CD4-positive, CD25-positive, alpha-beta regulatory T cell (primary cell): ENCODE data around the gene KCNMB1. TPM values are rescaled to one million over a fixed set of nuclear protein-coding genes. Genes with fewer than 3 reads are reported as not detected.

Experiments used
- ATAC-seq, 2 donors: fragments of 150-1000 bp; cut with Tn5 transposase; one replicate each; pipeline ENCODE4 v1.10.0; 2021; ENCODE audit warnings: low read depth in 2 of 2, moderate number of reproducible peaks in 2 of 2, moderate library complexity in 1 of 2
- DNase-seq, 3 donors: peaks; one replicate each; pipeline versions ENCODE4 v3.0.0 to v3.0.0-alpha.2; 2012 to 2022; ENCODE audit warnings: mixed read lengths in 1 of 3
- H3K27ac ChIP-seq: one replicate; pipeline ENCODE4 v1.7.0; 2013; ENCODE audit warnings: mild to moderate bottlenecking, low read length; ENCODE audit not compliant: insufficient read depth, poor library complexity, severe bottlenecking
- H3K27me3 ChIP-seq: one replicate; pipeline ENCODE4 v1.7.0; 2013; ENCODE audit warnings: low read length; ENCODE audit not compliant: control insufficient read depth, insufficient read depth
- H3K36me3 ChIP-seq: one replicate; pipeline ENCODE4 v1.7.0; 2013; ENCODE audit warnings: mild to moderate bottlenecking, low read length, moderate library complexity; ENCODE audit not compliant: control insufficient read depth, insufficient read depth
- H3K4me1 ChIP-seq: 2 replicates; pipeline ENCODE4 v1.7.0; 2013; ENCODE audit warnings: mild to moderate bottlenecking, low read length; ENCODE audit not compliant: insufficient read depth, control insufficient read depth, poor library complexity, severe bottlenecking
- H3K4me3 ChIP-seq: one replicate; pipeline ENCODE4 v1.7.0; 2013; ENCODE audit warnings: low read depth, mild to moderate bottlenecking, low read length, moderate library complexity
- H3K9me3 ChIP-seq, 2 experiments: 1 replicate in 1 of 2; 2 replicates in 1 of 2; pipeline ENCODE4 v1.7.0; 2013; ENCODE audit warnings: low read length in 2 of 2, mild to moderate bottlenecking in 1 of 2, moderate library complexity in 1 of 2; ENCODE audit not compliant: control insufficient read depth in 2 of 2
- H3K27ac Mint-ChIP-seq, 3 donors: one replicate each; pipeline ENCODE4 v1.8.0; 2020 to 2022; ENCODE audit warnings: mild to moderate bottlenecking in 3 of 3, mixed read lengths in 3 of 3, moderate library complexity in 2 of 3
- H3K27me3 Mint-ChIP-seq: one replicate; pipeline ENCODE4 v1.8.0; 2022; ENCODE audit warnings: mild to moderate bottlenecking, mixed read lengths
- H3K36me3 Mint-ChIP-seq: one replicate; pipeline ENCODE4 v1.8.0; 2020; ENCODE audit warnings: mixed read lengths
- H3K4me1 Mint-ChIP-seq, 4 donors: one replicate each; pipeline ENCODE4 v1.8.0; 2020 to 2022; ENCODE audit warnings: mixed read lengths in 4 of 4, mild to moderate bottlenecking in 1 of 4
- H3K4me3 Mint-ChIP-seq, 4 donors: one replicate each; pipeline ENCODE4 v1.8.0; 2020 to 2022; ENCODE audit warnings: mild to moderate bottlenecking in 4 of 4, mixed read lengths in 4 of 4, moderate library complexity in 3 of 4
- H3K9me3 Mint-ChIP-seq, 7 donors: one replicate each; pipeline ENCODE4 v1.8.0; 2020 to 2022; ENCODE audit warnings: mixed read lengths in 7 of 7, mild to moderate bottlenecking in 3 of 7, moderate library complexity in 2 of 7
- polyA plus RNA-seq, 4 donors: library from polyadenylated mRNA; unstranded; fragments of 300-500 nt; fragmentation: Illumina TruSeq; gene quantifications; one replicate each; pipeline ENCODE4 v1.2.3, GENCODE V29; 2021
- total RNA-seq: library from RNA; stranded (reverse); gene quantifications from one replicate; pipeline ENCODE4 v1.2.3, GENCODE V29; 2022

Gene KCNMB1
- total and polyA plus RNA-seq, 5 donors from 2014 or later: 0.03 to 0.25 TPM; not detected in 3

DNA sequence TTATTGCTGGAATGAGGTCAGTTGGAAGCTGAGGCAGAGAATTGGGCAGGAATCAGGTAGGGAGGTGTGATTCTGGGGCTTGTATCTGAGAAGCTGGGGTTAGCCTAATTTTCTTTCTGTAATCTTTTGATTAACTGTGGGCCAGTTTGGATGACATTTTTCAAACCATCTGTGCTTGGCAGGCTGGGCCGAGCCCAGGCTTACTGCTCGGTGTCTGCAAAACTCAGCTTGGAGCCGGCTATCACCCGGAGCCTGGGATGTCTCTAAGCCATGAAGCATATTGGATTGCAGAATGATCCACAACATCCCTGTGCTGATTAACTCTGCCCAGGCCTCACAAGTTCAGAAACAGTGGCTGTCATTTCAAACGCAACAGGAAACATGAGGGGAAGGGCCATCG is 26.5 kb downstream of the KCNMB1 start:
- Mint-ChIP-seq H3K4me3 (no peak overlapping the region), H3K36me3 (no peaks in the 10 kb centered on the region), H3K9me3 (peaks cover 0 to 1% (median 0%) of the 10 kb centered on the region in 7 donors), H3K27ac (peak overlapping the region; percentile 19 to 51 (median 38)), H3K4me1 (peaks cover 0 to 14% (median 4%) of the 10 kb centered on the region in 4 donors), H3K27me3 (peaks cover 5% of the 10 kb centered on the region)
- no peak for DNase-seq
- no peaks in the 10 kb centered on the region for H3K4me1 ChIP-seq
- no peak overlapping the region for H3K4me3 ChIP-seq
- ATAC-seq: no peak
- no peaks in the 10 kb centered on the region for H3K9me3 ChIP-seq
- H3K36me3 ChIP-seq: no peaks in the 10 kb centered on the region
- H3K27me3 ChIP-seq: no peaks in the 10 kb centered on the region
- H3K27ac ChIP-seq: no peak overlapping the region

DNA sequence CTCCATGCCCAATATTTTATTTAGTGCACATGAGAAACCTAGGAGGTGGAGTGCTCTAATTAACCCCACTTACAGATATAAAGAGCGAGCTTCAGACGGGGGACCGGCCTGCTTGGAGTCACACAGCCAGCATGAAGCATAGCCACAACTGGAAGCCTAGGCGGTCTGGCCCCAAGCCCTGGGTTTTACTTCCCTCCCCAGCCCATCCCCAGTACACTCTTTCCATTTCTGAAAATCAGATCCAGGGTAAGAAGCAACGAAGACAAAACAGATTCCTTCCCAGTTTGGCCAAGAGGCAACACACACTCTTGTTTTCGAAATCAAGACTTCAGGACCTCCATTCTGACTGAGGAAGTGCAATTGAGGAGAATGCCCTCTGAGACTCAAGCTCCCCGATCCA is 27.1 kb downstream of the KCNMB1 start:
- H3K4me3 ChIP-seq: no peak overlapping the region
- no peaks in the 10 kb centered on the region for H3K27me3 ChIP-seq
- Mint-ChIP-seq H3K27me3 (peaks cover 4% of the 10 kb centered on the region), H3K9me3 (peaks cover 0 to 1% (median 0%) of the 10 kb centered on the region in 7 donors), H3K27ac (peak overlapping the region in 2 of 3 donors; percentile 6 to 19), H3K4me1 (peaks cover 0 to 14% (median 4%) of the 10 kb centered on the region in 4 donors), H3K4me3 (no peak overlapping the region), H3K36me3 (no peaks in the 10 kb centered on the region)
- no peak overlapping the region for H3K27ac ChIP-seq
- no peak for DNase-seq
- H3K36me3 ChIP-seq: no peaks in the 10 kb centered on the region
- H3K4me1 ChIP-seq: no peaks in the 10 kb centered on the region
- ATAC-seq: no peak
- H3K9me3 ChIP-seq: no peaks in the 10 kb centered on the region

- Mint-ChIP-seq H3K4me3 (no peak overlapping the region), H3K9me3 (peaks cover 0 to 1% (median 0%) of the 10 kb centered on the region in 7 donors), H3K36me3 (no peaks in the 10 kb centered on the region), H3K27ac (peak overlapping the region in 1 of 3 donors; percentile 19), H3K27me3 (peaks cover 4% of the 10 kb centered on the region), H3K4me1 (peaks cover 0 to 14% (median 4%) of the 10 kb centered on the region in 4 donors)
- Histone ChIP-seq H3K4me1 (no peaks in the 10 kb centered on the region), H3K27me3 (no peaks in the 10 kb centered on the region), H3K9me3 (no peaks in the 10 kb centered on the region), H3K36me3 (no peaks in the 10 kb centered on the region), H3K4me3 (no peak overlapping the region), H3K27ac (no peak overlapping the region)
- DNase-seq: no peak
- ATAC-seq: no peak
These were observed 27.6 kb downstream of the KCNMB1 start for GRCh38 chr5:170361616-170362015.

DNA sequence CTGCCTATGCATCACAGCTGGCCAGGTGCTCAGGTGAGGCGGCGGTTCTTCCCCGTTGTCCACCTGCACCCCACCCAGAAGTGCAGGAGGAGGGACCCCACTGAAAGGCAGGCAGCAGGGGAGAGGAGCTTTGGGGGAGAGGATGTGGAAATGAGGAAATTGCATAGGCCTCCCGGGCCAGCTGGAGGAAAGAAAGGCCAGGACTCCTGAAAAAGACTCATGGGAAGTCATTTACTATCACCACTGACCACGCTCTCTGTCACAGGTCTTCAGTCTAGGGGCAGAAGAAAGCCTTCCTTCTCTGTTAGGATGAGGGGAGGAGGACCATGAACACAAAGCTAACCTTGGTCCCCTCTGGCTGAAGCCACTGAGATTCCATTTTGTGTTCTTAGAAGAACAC is 28.1 kb downstream of the KCNMB1 start:
- Histone ChIP-seq H3K27ac (no peak overlapping the region), H3K27me3 (no peaks in the 10 kb centered on the region), H3K9me3 (no peaks in the 10 kb centered on the region), H3K4me1 (no peaks in the 10 kb centered on the region), H3K4me3 (no peak overlapping the region), H3K36me3 (no peaks in the 10 kb centered on the region)
- no peak for ATAC-seq
- peaks cover 0 to under 1% (median 0%) of the 10 kb centered on the region in 7 donors for H3K9me3 Mint-ChIP-seq
- H3K36me3 Mint-ChIP-seq: no peaks in the 10 kb centered on the region
- H3K4me1 Mint-ChIP-seq: peaks cover 0 to 14% (median 4%) of the 10 kb centered on the region in 4 donors
- H3K4me3 Mint-ChIP-seq: no peak overlapping the region
- H3K27me3 Mint-ChIP-seq: peaks cover 4% of the 10 kb centered on the region
- H3K27ac Mint-ChIP-seq: no peak overlapping the region
- no peak for DNase-seq

DNA sequence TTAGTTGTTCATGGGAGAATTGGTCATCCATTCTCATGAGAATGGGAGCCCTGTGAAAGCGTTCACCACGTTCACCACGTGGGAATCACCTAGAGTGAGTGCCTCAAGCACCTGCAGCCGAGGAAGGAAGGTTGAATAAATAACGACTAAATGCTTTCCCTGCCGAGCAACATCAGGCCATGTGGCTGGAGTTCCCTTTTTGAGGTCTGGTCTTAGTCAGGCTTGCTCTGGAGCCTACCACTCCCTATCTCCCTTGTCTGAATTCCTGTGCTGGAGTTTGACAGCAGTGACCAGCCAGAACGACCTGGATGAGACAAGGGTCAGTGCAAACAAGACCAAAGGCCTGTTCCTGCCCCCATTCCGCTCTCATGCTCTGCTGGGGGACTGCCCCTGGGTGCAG is 28.5 kb downstream of the KCNMB1 start:
- Histone ChIP-seq H3K4me3 (no peak overlapping the region), H3K4me1 (no peaks in the 10 kb centered on the region), H3K36me3 (no peaks in the 10 kb centered on the region), H3K27me3 (no peaks in the 10 kb centered on the region), H3K9me3 (no peaks in the 10 kb centered on the region), H3K27ac (no peak overlapping the region)
- H3K4me3 Mint-ChIP-seq: no peak overlapping the region
- H3K36me3 Mint-ChIP-seq: no peaks in the 10 kb centered on the region
- H3K27me3 Mint-ChIP-seq: peaks cover 4% of the 10 kb centered on the region
- DNase-seq (no peak), ATAC-seq (no peak)
- H3K9me3 Mint-ChIP-seq: no peaks in the 10 kb centered on the region
- peaks cover 0 to 14% (median 4%) of the 10 kb centered on the region in 4 donors for H3K4me1 Mint-ChIP-seq
- H3K27ac Mint-ChIP-seq: no peak overlapping the region

- H3K4me3 ChIP-seq: no peak overlapping the region
- H3K27me3 ChIP-seq: peaks cover 6% of the 10 kb centered on the region
- ATAC-seq (peak in 1 of 2 donors; percentile 3), DNase-seq (no peak)
- Mint-ChIP-seq H3K27me3 (peaks cover 12% of the 10 kb centered on the region), H3K4me1 (peaks cover 0 to 17% (median 4%) of the 10 kb centered on the region in 4 donors), H3K9me3 (no peaks in the 10 kb centered on the region), H3K4me3 (no peak overlapping the region), H3K36me3 (no peaks in the 10 kb centered on the region), H3K27ac (no peak overlapping the region)
- no peaks in the 10 kb centered on the region for H3K9me3 ChIP-seq
- no peaks in the 10 kb centered on the region for H3K4me1 ChIP-seq
- no peak overlapping the region for H3K27ac ChIP-seq
- no peaks in the 10 kb centered on the region for H3K36me3 ChIP-seq
These were observed 31.2 kb downstream of the KCNMB1 start for GRCh38 chr5:170357955-170358444.

DNA sequence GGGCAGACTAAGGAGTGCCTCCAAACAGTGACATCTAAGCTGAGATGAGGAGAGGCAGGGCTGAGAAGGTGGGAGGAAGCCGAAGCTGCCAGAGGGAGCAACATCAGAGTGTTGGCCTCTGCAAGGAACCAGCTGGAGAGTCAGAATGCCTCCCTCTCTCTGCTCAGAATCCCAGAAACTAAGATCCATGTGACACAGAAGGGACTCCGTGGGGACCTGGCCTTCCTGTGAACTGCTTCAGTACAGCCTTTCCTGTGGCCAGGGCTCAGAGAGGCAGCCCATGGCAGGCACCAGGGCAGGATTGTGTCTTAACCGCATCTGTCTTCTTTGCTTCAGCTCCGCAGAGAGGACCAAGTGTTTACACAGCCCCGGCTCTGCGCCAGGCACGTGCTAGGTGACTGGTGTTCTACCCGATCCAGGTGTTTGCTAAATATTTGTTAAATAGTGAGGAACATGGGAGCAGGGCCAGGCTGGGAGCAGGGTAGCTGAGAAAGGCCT is 33.5 kb downstream of the KCNMB1 start:
- ATAC-seq (no peak), DNase-seq (no peak)
- no peak overlapping the region for H3K4me3 Mint-ChIP-seq
- H3K4me3 ChIP-seq: no peak overlapping the region
- no peaks in the 10 kb centered on the region for H3K9me3 ChIP-seq
- H3K27ac Mint-ChIP-seq: no peak overlapping the region
- peaks cover 0 to 3% (median 0%) of the 10 kb centered on the region in 4 donors for H3K4me1 Mint-ChIP-seq
- H3K27ac ChIP-seq: no peak overlapping the region
- H3K27me3 ChIP-seq: peaks cover 14% of the 10 kb centered on the region
- no peaks in the 10 kb centered on the region for H3K36me3 Mint-ChIP-seq
- peaks cover 22% of the 10 kb centered on the region for H3K27me3 Mint-ChIP-seq
- H3K4me1 ChIP-seq: no peaks in the 10 kb centered on the region
- no peaks in the 10 kb centered on the region for H3K36me3 ChIP-seq
- no peaks in the 10 kb centered on the region for H3K9me3 Mint-ChIP-seq

DNA sequence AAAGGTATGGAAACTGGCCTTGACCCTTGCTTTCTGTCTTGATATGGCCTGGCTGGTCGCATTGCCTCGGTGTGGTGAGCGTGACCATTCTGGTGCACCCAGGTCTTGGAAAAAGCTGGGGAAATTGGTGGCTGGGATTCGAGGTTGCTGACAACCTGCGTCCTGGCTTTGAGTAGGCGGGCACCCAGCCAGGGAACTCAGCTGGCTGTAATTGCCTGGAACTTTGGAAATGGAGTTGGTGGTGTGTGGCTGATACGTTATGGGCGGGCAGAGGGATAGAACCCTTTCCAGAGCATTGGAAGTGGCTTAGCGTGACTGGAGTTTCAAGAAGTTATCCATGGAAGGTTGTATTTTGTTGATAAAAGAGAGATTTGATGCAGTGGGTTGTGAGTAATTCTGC is 35.2 kb downstream of the KCNMB1 start:
- H3K36me3 Mint-ChIP-seq: no peaks in the 10 kb centered on the region
- H3K27me3 Mint-ChIP-seq: peaks cover 36% of the 10 kb centered on the region
- no peak overlapping the region for H3K27ac Mint-ChIP-seq
- Histone ChIP-seq H3K27ac (no peak overlapping the region), H3K27me3 (peaks cover 19% of the 10 kb centered on the region), H3K9me3 (no peaks in the 10 kb centered on the region), H3K36me3 (no peaks in the 10 kb centered on the region), H3K4me1 (no peaks in the 10 kb centered on the region), H3K4me3 (no peak overlapping the region)
- H3K4me3 Mint-ChIP-seq: no peak overlapping the region
- ATAC-seq: no peak
- H3K4me1 Mint-ChIP-seq: peaks cover 0 to 3% (median under 1%) of the 10 kb centered on the region in 4 donors
- H3K9me3 Mint-ChIP-seq: no peaks in the 10 kb centered on the region
- no peak for DNase-seq
